Peyer's patch (tissue), 4 donors: Measurements from ENCODE around the gene AKT3.

Source experiments
- POLR2A ChIP-seq, 2 donors: fragments of 450-650 bp; IDR thresholded peaks; one replicate each; pipeline ENCODE4 v1.5.1; 2017; ENCODE audit warnings: antibody characterized with exemption in 2 of 2, mild to moderate bottlenecking in 2 of 2, moderate library complexity in 2 of 2
- TF ChIP-seq, protein P1 (sequence below), 6 experiments: fragments of 450-650 bp in 4 of 6; fragments of 200-600 bp in 2 of 6; sonication (generic) in 1 of 6; IDR thresholded peaks; one replicate each; pipeline ENCODE4 v1.5.1; 2017 to 2019; ENCODE audit warnings: antibody characterized with exemption in 6 of 6, mild to moderate bottlenecking in 3 of 6, moderate library complexity in 1 of 6

DNA sequence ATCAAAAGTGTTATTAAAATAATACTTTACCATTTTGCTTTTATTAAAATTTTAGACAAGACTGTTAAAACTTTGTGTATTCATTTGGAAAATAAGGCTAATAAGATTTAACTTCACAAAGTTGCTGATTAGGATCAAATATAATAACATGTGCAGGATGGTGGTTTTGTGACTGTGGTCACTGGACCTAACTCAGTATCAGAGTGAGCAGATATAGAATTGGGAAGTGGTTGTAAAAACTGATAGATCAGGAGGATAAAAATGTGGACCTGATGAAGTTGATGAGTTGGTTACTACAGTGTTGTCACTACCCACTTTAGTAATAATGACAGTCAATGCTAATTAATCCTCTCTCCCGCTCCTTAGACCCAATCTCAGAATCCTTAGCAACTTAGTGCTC lies 186.4 kb downstream of the AKT3 start:
- TF ChIP-seq, protein P1, sequence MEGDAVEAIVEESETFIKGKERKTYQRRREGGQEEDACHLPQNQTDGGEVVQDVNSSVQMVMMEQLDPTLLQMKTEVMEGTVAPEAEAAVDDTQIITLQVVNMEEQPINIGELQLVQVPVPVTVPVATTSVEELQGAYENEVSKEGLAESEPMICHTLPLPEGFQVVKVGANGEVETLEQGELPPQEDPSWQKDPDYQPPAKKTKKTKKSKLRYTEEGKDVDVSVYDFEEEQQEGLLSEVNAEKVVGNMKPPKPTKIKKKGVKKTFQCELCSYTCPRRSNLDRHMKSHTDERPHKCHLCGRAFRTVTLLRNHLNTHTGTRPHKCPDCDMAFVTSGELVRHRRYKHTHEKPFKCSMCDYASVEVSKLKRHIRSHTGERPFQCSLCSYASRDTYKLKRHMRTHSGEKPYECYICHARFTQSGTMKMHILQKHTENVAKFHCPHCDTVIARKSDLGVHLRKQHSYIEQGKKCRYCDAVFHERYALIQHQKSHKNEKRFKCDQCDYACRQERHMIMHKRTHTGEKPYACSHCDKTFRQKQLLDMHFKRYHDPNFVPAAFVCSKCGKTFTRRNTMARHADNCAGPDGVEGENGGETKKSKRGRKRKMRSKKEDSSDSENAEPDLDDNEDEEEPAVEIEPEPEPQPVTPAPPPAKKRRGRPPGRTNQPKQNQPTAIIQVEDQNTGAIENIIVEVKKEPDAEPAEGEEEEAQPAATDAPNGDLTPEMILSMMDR (IDR thresholded peaks at IDR 0.05): no peak
- TF ChIP-seq POLR2A (IDR thresholded peaks at IDR 0.05): no peak
